ENCODE measurements around the gene DCAF8. TPM values are rescaled to one million over a fixed set of nuclear protein-coding genes. Genes with fewer than 3 reads are reported as not detected.

Gene DCAF8
- total RNA-seq, 1 donor from 2014 or later = 172 TPM

DNA sequence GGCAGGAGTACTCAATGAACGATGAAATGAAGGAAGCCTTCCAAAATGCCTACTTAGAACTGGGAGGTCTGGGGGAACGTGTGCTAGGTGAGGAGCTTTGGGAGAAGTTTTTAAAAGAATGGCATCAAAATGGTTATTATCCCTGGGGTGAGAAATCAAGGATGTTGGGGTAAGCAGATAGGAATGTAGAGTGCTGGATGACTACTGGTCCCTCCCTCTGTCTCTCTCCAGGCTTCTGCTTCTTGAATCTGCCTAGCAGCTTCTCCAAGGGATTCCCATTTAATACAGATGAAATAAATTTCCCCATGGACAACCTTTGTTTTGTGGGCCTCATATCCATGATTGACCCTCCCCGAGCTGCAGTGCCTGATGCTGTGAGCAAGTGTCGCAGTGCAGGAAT, 91.0 kb downstream of the DCAF8 start:
- no peak overlapping the region for H3K27ac Mint-ChIP-seq
- CTCF ChIA-PET = interaction anchor here (1.0 kb wide), 1 partner anchor 120 kb away, joined by 3 read pairs; no protein-coding TSS in a partner anchor

DNA sequence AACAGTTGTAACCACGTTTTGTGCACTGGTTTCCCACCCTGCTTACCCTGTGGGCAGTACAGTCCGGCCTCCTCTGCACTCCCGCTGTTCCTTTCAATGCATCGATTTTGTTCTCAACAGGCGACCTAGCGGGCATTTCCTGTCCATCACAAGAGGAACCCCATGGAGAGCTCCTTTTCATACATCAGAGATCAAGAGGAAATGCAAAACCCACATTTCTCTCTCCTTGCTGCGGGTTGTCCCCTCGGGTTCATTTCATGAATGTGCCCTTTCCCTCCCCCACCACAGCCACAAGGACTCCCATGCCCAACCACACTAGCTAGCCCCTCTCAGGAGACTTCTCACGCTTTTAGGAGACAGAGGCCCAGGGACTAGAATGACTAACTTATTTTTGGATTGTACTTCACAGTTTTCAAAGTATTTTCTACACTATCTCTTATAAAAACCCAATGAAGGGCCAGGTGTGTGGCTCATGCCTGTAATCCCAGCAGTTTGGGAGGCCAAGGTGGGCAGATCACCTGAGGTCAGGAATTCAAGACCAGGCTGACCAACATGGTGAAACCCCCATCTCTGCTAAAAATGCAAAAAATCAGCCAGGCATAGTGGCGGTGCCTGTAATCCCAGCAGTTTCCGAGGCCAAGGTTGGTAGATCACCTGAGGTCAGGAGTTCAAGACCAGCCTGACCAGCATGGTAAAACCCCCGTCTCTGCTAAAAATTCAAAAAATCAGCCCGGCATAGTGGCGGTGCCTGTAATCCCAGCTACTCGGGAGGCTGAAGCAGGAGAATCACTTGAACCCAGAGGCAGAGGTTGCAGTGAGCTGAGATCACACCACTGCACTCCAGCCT, 92.6 kb downstream of the DCAF8 start:
- H3K9me3 Mint-ChIP-seq = no peaks in the 10 kb centered on the region
- no peaks in the 10 kb centered on the region for H3K36me3 Mint-ChIP-seq (ENCODE audit: low read depth)
- intact Hi-C loops (cut with micrococcal nuclease) = loop anchor here (5.0 kb wide), 1 partner anchor 47 kb away; no protein-coding TSS in a partner anchor
- peaks cover 13% of the 10 kb centered on the region for H3K4me1 Mint-ChIP-seq
- ATAC-seq (ENCODE audit: low read depth) = peak; percentile 61
- H3K27ac Mint-ChIP-seq = peak overlapping the region; percentile 47
- no peak for DNase-seq
- ChIA-PET CTCF (interaction anchor here (0.8 to 1.2 kb wide), 3 partner anchors 24 to 83 kb away, joined by 3 to 4 read pairs (median 3); no protein-coding TSS in a partner anchor), POLR2A (interaction anchor here (0.6 kb wide), 1 partner anchor 93 kb away, joined by 5 read pairs; the partner anchor contains the start of gene DCAF8)
- H3K4me3 Mint-ChIP-seq = peak overlapping the region; percentile 48
- peaks cover 4% of the 10 kb centered on the region for H3K27me3 Mint-ChIP-seq
- TF ChIP-seq, protein P1, sequence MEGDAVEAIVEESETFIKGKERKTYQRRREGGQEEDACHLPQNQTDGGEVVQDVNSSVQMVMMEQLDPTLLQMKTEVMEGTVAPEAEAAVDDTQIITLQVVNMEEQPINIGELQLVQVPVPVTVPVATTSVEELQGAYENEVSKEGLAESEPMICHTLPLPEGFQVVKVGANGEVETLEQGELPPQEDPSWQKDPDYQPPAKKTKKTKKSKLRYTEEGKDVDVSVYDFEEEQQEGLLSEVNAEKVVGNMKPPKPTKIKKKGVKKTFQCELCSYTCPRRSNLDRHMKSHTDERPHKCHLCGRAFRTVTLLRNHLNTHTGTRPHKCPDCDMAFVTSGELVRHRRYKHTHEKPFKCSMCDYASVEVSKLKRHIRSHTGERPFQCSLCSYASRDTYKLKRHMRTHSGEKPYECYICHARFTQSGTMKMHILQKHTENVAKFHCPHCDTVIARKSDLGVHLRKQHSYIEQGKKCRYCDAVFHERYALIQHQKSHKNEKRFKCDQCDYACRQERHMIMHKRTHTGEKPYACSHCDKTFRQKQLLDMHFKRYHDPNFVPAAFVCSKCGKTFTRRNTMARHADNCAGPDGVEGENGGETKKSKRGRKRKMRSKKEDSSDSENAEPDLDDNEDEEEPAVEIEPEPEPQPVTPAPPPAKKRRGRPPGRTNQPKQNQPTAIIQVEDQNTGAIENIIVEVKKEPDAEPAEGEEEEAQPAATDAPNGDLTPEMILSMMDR (IDR thresholded peaks at IDR 0.05) = no peak

More for the DNA sequence above, 91.0 kb downstream of the DCAF8 start:
- Mint-ChIP-seq H3K9me3 (no peaks in the 10 kb centered on the region), H3K4me1 (peaks cover 13% of the 10 kb centered on the region), H3K36me3 (ENCODE audit: low read depth) (no peaks in the 10 kb centered on the region), H3K4me3 (no peak overlapping the region), H3K27me3 (peaks cover 6% of the 10 kb centered on the region)
- ATAC-seq (ENCODE audit: low read depth) = no peak
- no peak for DNase-seq
- intact Hi-C loops (cut with micrococcal nuclease) = no loop called here
- POLR2A ChIA-PET = no interaction called here
- TF ChIP-seq, protein P1 (IDR thresholded peaks at IDR 0.05) = no peak

DNA sequence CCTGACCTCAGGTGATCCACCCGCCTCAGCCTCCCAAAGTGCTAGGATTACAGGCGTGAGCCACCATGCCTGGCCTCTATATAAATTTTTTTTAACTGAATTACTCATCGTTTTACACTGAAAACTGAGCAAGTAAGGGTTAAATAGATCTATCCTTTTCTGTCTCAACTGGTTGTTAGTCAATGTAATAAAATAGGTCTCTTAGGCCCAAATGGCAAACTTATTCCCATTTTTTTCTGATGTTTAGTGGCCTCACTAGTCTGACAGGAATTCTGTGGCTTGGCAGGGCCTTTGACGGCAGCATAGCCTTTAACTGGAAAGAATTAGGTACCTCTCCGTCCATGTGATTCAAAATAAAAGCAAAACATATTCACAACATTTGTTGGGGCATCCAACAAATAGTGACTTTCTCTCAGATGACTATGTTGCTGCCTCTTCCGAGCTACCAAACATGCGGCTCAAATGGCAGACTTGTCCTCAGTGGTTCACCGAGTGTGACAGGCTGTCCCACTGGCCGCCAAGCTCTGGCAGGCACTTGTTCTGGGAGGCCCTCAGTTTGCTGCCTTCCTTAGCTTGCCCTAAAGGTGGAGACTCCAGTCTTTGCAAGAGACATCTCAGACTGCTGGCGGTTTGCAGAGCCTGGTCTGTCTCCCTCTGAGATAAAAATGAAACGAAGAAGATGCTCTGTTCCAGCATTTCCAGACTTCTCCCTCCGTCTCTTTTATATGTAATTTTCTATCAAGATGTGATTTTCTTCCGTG, 93.6 kb downstream of the DCAF8 start:
- Mint-ChIP-seq H3K36me3 (ENCODE audit: low read depth) (no peaks in the 10 kb centered on the region), H3K4me3 (no peak overlapping the region), H3K9me3 (no peaks in the 10 kb centered on the region), H3K27ac (peak overlapping the region; percentile 47), H3K27me3 (peaks cover 2% of the 10 kb centered on the region), H3K4me1 (peaks cover 13% of the 10 kb centered on the region)
- ATAC-seq (ENCODE audit: low read depth) (no peak), DNase-seq (no peak)
- CTCF ChIA-PET = interaction anchor here (0.8 to 1.2 kb wide), 3 partner anchors 25 to 84 kb away, joined by 3 to 4 read pairs (median 3); no protein-coding TSS in a partner anchor
- intact Hi-C loops (cut with micrococcal nuclease) = loop anchor here (5.0 kb wide), 1 partner anchor 46 kb away; no protein-coding TSS in a partner anchor
- TF ChIP-seq, protein P1 (IDR thresholded peaks at IDR 0.05) = no peak
- POLR2A ChIA-PET = no interaction called here

DNA sequence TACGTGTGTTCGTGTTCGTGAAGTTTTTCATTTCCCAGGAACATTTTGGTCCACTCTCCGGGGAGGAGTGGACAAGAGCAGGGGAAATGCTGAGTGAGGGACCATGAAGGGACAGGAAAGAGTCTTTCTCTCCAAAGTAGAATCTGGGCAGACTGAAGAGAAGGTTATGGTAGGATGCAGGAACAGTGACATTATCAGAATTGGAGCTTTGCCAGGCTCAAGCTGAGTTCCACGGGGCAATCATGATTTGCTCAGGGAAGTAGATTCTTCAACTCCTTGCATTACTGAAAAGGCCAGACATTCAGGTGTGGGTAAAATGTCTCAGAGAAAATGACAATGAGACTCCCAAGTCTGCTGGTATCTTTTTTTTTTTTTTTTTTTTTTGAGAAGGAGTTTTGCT, 94.3 kb downstream of the DCAF8 start:
- H3K4me1 Mint-ChIP-seq = peaks cover 13% of the 10 kb centered on the region
- intact Hi-C loops (cut with micrococcal nuclease) = loop anchor here (5.0 kb wide), 1 partner anchor 46 kb away; no protein-coding TSS in a partner anchor
- ATAC-seq (ENCODE audit: low read depth) (no peak), DNase-seq (no peak)
- no peaks in the 10 kb centered on the region for H3K36me3 Mint-ChIP-seq (ENCODE audit: low read depth)
- H3K27ac Mint-ChIP-seq = no peak overlapping the region
- TF ChIP-seq, protein P1 (IDR thresholded peaks at IDR 0.05) = no peak
- ChIA-PET POLR2A (no interaction called here), CTCF (no interaction called here)
- H3K4me3 Mint-ChIP-seq = no peak overlapping the region
- no peaks in the 10 kb centered on the region for H3K27me3 Mint-ChIP-seq
- H3K9me3 Mint-ChIP-seq = no peaks in the 10 kb centered on the region
